Stimulated activated CD4-positive, alpha-beta T cell treated with anti-CD3 and anti-CD28 coated beads, TNF-alpha, amount 100 ng/mL, for 1 hour (primary cell): ENCODE results near the gene FBXL7.

Experiments used
- DNase-seq, 3 donors: peaks; one replicate each; pipeline ENCODE4 v3.0.0-alpha.2; 2020; ENCODE audit warnings: low read depth in 3 of 3, low spot score in 1 of 3

Gene FBXL7

GRCh38 chr5:15933259-15934207 is 433.6 kb downstream of the FBXL7 start:
- DNase-seq: no peak

- DNase-seq: no peak
Measured at GRCh38 chr5:15936505-15937245, 436.7 kb downstream of the FBXL7 start.

- no peak for DNase-seq
Measured at GRCh38 chr5:15937708-15938107, 437.7 kb downstream of the FBXL7 start.

- no peak for DNase-seq
Measured at GRCh38 chr5:15938186-15938585, 438.2 kb downstream of the FBXL7 start.

DNA sequence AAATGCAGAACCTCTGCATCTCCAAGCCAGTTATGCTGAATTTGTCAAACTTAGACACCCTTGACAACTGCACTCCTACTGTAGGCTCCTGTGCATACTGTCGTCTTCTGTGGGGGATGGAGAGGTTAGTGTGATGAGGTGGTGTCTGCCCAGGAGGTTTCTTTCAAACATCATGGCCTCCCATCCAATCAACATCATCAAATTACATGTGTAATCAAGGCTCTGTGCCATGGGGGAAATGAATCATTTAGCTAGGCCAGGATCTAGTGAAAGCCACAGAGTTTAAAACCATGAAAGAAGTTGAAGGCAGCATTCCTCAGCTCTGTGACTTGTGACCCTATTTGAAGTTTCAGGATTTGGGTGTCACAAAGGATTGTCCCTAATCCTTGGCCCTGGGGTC is 439.0 kb downstream of the FBXL7 start:
- DNase-seq: no peak

DNA sequence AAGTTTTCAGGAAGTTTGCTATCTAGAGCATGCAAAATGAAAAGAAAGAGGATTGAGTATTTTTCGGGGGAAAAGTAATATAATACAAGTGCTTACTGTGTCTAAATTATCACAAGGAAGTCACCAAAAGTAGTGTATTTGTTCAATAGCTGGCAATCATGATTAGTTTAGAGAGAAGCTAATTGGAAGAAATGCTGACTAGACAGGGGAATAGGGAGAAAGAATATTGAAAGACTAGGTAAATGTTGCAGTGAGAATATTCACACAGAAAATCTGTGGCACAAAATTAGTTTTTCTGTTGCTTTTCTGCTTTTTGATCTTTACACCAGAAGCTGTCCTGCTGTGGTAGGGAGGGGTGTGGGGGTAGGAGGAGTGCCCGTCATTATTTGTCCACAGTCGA is 440.9 kb downstream of the FBXL7 start:
- no peak for DNase-seq

DNA sequence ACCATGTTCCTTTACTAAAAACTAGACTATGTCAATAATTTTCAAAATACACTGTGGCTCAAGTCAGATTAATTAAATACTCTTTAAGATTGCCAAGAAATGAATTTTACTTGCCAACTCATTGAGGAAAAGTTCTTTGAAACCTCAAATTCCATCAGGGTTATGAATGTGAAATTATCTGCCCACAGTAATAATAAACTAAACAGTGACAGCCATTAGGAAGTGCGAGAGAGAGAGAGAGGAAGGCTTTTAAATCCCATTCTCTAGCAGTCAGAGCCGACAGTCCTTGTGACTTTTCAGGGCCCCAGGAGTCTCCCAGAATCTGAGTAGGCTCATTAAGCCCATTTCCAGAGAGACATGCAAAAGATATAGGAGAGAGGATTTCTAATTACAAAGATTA is 443.5 kb downstream of the FBXL7 start:
- no peak for DNase-seq

- no peak for DNase-seq
Measured at GRCh38 chr5:15946026-15946425, 446.0 kb downstream of the FBXL7 start.

DNA sequence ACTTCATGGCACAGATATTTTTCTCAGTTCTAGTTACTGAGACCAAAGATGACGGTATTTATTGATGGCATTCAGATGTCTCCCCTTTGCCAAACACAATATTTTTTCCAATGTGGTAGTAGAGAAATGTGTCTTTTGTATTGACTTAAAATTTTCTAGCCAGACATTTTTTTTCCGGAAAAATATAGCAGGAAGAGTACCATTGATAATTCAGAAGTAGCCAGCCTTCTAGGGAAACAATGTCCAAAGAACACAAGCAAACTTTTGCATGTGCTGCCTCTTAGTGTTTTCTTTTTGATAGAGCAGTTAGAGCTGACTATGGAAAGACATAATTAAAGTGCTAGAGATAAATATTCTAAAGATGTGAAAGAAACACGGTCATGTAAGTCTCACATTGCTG is 448.2 kb downstream of the FBXL7 start:
- no peak for DNase-seq

DNA sequence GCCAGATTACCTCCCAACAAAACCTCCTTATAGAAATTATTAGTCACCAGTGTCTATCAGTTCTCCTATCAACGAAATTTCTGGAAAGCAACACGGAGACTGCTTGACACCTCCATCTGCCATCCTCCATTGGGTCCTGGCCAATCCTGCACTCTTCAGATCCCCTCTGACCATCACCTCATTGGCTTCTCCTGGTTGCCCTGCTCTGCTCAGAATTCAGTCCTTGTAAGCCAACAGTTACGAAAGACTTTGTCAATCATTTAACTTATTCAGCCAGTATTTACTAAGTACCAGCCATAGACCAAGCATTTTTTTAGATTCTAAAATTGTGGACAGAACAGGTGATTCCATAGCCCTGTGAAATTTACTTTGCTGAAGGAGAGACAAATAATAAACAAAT is 451.1 kb downstream of the FBXL7 start:
- no peak for DNase-seq

DNA sequence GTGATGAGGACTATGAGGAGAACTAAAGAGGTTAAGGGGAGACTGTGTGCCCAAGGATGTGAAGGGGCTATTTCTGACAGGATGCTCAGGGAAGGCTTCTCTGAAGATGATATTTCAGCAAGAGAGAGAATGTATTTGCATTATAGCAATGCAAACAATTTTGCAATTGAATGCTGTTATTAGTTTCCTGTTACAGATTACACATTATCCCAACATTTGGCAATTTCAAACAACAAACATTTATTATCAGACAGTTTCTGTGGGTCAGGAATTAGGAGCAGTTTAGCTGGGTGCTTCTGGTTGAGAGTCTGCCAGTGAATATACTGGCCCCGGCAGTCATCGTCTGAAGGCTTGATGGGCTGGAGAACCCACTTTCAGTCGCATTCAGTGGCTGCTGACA is 451.6 kb downstream of the FBXL7 start:
- DNase-seq: no peak

DNA sequence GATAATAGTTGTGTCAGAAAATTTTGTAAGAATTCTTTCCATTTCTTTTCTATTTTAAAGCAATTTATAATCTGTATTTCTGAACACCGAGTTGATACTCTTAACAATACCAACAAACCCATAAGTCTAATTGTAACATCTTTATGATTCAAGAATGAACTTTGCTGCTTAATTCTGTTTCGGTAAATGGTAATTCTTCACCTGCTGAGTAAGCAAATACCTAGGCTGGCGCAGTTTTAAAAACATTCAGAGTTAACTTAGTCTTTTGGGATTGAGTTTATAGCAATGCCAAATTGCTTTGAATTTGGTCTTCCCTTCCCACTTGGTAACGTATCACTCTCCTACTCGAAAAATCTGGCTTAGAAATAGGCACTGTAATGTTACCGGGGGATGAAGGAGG is 456.6 kb downstream of the FBXL7 start:
- no peak for DNase-seq

DNA sequence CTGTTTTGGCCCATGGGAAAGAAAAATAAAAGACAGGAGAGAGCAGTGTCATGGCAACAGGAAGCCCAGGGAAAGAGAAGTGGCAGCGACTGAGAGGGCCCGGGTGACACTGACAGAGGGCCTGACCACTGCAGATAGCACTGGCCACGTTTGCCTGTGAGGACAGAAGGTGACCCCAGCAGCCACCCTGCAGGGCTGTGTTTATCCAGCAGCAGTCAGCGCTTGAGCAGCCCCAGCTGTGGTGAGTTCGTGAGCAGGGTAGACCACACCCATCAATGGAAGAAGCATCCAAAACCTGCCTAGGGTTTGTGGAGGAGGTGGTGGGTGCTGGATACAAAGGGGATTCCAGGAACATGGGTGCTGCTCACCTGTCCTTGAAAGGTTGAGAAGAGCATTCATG is 457.1 kb downstream of the FBXL7 start:
- DNase-seq: no peak

DNA sequence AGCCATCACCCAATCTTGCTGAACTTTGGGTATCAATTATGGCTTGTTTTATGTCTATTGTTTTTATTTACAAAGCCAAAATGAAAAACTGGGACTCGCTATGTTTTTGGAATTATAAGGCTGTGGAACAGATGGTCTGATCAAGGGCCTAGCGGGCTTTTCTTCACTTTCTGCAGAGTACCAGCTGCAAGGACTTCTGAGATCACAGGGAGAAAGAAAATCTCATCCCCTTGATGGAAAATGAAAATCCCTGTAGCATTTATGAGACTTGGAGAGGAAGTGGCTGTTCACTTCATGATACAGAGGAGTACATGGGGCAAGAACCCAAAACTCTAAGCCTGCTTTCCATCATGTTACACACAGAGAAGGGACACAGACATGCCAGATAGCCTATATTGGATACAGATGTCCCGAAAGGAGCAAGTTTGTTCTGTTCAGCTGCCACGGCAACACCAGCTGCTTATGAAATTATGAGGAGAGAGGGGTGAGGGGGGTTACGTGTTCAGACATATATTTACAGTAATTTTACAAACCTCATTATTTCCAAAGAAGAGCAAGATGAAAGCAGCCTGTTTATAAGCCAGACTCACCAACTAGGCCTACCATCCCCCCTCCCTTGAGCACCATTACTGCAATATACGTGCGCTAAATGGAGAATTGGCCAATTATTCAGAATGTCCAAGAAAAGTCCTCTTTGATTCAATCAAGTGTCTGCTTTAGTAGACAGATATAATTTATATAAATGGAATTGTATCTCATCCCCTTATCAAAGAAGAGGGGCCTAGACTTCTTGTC is 459.6 kb downstream of the FBXL7 start:
- no peak for DNase-seq

DNA sequence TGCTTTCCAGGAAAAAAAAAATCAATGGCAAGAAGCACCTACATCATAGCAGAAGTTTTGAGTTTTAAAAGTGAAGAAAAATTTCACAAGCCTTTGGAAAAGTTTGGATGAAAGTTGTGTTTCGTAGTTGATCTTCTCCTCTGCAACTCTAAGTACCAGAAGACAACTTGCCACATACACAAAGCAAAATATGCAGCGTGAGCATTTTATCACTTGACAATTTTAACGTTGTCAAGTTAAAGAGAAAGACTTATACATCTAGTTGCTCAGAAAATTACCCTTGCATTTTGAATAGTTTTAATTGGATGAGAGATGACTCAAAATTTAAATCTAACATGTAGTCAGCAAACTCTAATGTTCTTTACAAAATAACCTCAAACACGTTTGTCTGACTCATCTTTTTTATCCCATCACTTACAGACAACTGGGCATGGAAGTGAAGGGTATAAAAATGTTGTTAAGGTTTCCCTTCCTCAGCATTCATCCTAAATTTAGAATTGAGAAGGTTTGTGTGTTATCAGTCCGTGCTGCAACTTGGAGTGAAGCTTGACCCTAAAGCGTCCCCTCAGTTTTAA is 466.2 kb downstream of the FBXL7 start:
- DNase-seq: no peak

- DNase-seq: no peak
Measured at GRCh38 chr5:15966651-15967050, 466.7 kb downstream of the FBXL7 start.

- no peak for DNase-seq
Measured at GRCh38 chr5:15968993-15969392, 469.0 kb downstream of the FBXL7 start.

DNA sequence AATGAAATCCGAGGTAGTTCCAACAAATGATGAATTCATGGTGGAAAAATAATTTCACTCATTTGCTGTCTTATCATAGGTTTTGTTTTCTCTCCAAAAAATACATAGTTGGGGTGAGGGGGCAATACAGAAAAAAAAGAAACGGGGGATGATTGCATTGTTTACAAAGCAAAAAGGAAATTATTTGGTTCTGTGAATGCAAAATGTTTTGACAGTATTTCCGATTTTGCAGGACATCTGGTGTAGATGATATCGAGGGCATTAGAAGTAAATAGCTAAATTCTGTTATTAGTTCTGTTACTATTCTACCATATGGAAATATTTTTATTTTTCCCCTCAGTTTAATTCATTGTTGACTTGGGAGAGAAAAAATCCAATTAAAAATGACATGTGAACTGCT is 477.9 kb downstream of the FBXL7 start:
- DNase-seq: no peak

- no peak for DNase-seq
Measured at GRCh38 chr5:15980835-15981234, 480.9 kb downstream of the FBXL7 start.

- DNase-seq: no peak
Measured at GRCh38 chr5:15983392-15983791, 483.4 kb downstream of the FBXL7 start.
